A673 (cell line): Measurements from ENCODE around the gene TMC1. TPM values are rescaled to one million over a fixed set of nuclear protein-coding genes. Genes with fewer than 3 reads are reported as not detected.

Source experiments
- BruUV-seq: library from RNA; stranded (reverse); fragments of 400-500 nt; replicated peaks from 2 replicates; lab custom pipeline; 2021; lab: Mats Ljungman, UMichigan
- CTCF ChIA-PET: fragments of 300-600 bp; sonication (Branson Sonifier 250); formaldehyde crosslinking; loops from one replicate; lab custom pipeline; 2022; ENCODE audit warnings: antibody characterized with exemption; lab: Charles Lee
- POLR2A ChIA-PET: fragments of 300-600 bp; sonication (Branson Sonifier 250); formaldehyde crosslinking; loops from one replicate; lab custom pipeline; 2022; ENCODE audit warnings: antibody characterized with exemption; ENCODE audit not compliant: low non-redundant PET; lab: Charles Lee
- DNase-seq: peaks from one replicate; pipeline ENCODE4 v3.0.0-alpha.2; 2015; ENCODE audit warnings: low spot score
- H3K27ac ChIP-seq: fragments of 200-600 bp; sonication (generic); 2 replicates; pipeline ENCODE4 v1.5.1; 2016; ENCODE audit warnings: mixed run types, low read depth, mild to moderate bottlenecking, mixed read lengths, antibody characterized with exemption, low read length; ENCODE audit not compliant: poor library complexity, severe bottlenecking
- H3K27me3 ChIP-seq: fragments of 200-600 bp; sonication (generic); replicated peaks from 2 replicates; pipeline ENCODE4 v1.6.1; 2017; ENCODE audit warnings: mixed run types, low read depth, mild to moderate bottlenecking, mixed read lengths, antibody characterized with exemption, low read length; ENCODE audit not compliant: insufficient read depth, poor library complexity
- H3K36me3 ChIP-seq: fragments of 200-600 bp; sonication (generic); 2 replicates; pipeline ENCODE4 v1.6.1; 2016; ENCODE audit warnings: mixed run types, mild to moderate bottlenecking, mixed read lengths, antibody characterized with exemption, low read length; ENCODE audit not compliant: insufficient read depth, poor library complexity, severe bottlenecking
- H3K4me1 ChIP-seq: fragments of 200-600 bp; sonication (generic); 2 replicates; pipeline ENCODE4 v1.6.1; 2017; ENCODE audit warnings: mixed run types, mild to moderate bottlenecking, mixed read lengths, antibody characterized with exemption, low read length; ENCODE audit not compliant: insufficient read depth, poor library complexity, severe bottlenecking
- H3K4me3 ChIP-seq: fragments of 200-600 bp; sonication (generic); 2 replicates; pipeline ENCODE4 v1.5.1; 2016; ENCODE audit warnings: low read depth, mixed run types, mild to moderate bottlenecking, mixed read lengths, low read length; ENCODE audit not compliant: poor library complexity, severe bottlenecking
- H3K9me3 ChIP-seq: fragments of 200-600 bp; sonication (generic); 2 replicates; pipeline ENCODE4 v1.6.1; 2016; ENCODE audit warnings: mixed run types, low read depth, mild to moderate bottlenecking, mixed read lengths, antibody characterized with exemption, low read length; ENCODE audit not compliant: poor library complexity, severe bottlenecking
- CTCF ChIP-seq: fragments of 300-800, 200-600 bp; sonication (generic); conservative IDR thresholded peaks from 2 replicates; pipeline ENCODE4 v1.5.1; 2017; ENCODE audit warnings: low read depth, mild to moderate bottlenecking, antibody characterized with exemption, low read length, moderate library complexity, mixed read lengths
- EZH2 ChIP-seq: fragments of 200-600 bp; sonication (generic); IDR thresholded peaks from 2 replicates; pipeline ENCODE4 v1.6.1; 2017; ENCODE audit warnings: borderline replicate concordance, low read depth, mild to moderate bottlenecking, mixed read lengths, antibody characterized with exemption, low read length; ENCODE audit not compliant: poor library complexity, severe bottlenecking
- intact Hi-C: fragments of 100-400 bp; cut with micrococcal nuclease; formaldehyde crosslinking; loops from one replicate; pipeline ENCODE4 v1.10.0; 2022; ENCODE audit not compliant: unreplicated experiment
- total RNA-seq: library from RNA; stranded (reverse); gene quantifications from 2 replicates; pipeline ENCODE4 v1.2.3, GENCODE V29; 2021

The TMC1 gene
- total RNA-seq, 1 experiment from 2014 or later: 0.75 TPM

GRCh38 chr9:72790989-72791388, 269.6 kb downstream of the TMC1 start:
- intact Hi-C loops: loop anchor here (10.0 kb wide), 1 partner anchor 56 kb away; no protein-coding TSS in a partner anchor
- ChIA-PET CTCF (no interaction called here), POLR2A (no interaction called here)
- no peak overlapping the region for H3K4me3 ChIP-seq
- no peak overlapping the region for H3K27ac ChIP-seq
- TF ChIP-seq CTCF (no peak), EZH2 (no peak)
- no peak for DNase-seq
- H3K4me1 ChIP-seq: no peaks in the 10 kb centered on the region
- no peaks in the 10 kb centered on the region for H3K9me3 ChIP-seq
- H3K36me3 ChIP-seq: no peaks in the 10 kb centered on the region
- no TSS peak for BruUV-seq
- no peaks in the 10 kb centered on the region for H3K27me3 ChIP-seq

GRCh38 chr9:72791436-72791835, 270.0 kb downstream of the TMC1 start:
- Histone ChIP-seq H3K4me1 (no peaks in the 10 kb centered on the region), H3K9me3 (no peaks in the 10 kb centered on the region), H3K27me3 (no peaks in the 10 kb centered on the region), H3K4me3 (no peak overlapping the region), H3K36me3 (no peaks in the 10 kb centered on the region), H3K27ac (no peak overlapping the region)
- DNase-seq: no peak
- ChIA-PET CTCF (no interaction called here), POLR2A (no interaction called here)
- BruUV-seq: no TSS peak
- intact Hi-C loops: loop anchor here (10.0 kb wide), 1 partner anchor 57 kb away; no protein-coding TSS in a partner anchor
- TF ChIP-seq CTCF (no peak), EZH2 (no peak)

GRCh38 chr9:72794946-72795345, 273.5 kb downstream of the TMC1 start:
- BruUV-seq: no TSS peak
- intact Hi-C loops: loop anchor here (10.0 kb wide), 1 partner anchor 60 kb away; no protein-coding TSS in a partner anchor
- DNase-seq: no peak
- POLR2A ChIA-PET: no interaction called here
- Histone ChIP-seq H3K4me1 (no peaks in the 10 kb centered on the region), H3K27ac (no peak overlapping the region), H3K27me3 (no peaks in the 10 kb centered on the region), H3K4me3 (no peak overlapping the region), H3K36me3 (no peaks in the 10 kb centered on the region), H3K9me3 (no peaks in the 10 kb centered on the region)
- CTCF ChIA-PET: no interaction called here
- TF ChIP-seq CTCF (no peak), EZH2 (no peak)
